HepG2 (cell line): ENCODE results near the gene MIF4GD. TPM values are rescaled to one million over a fixed set of nuclear protein-coding genes. Genes with fewer than 3 reads are reported as not detected.

Source experiments
- ATF7 ChIP-seq, 2 experiments: fragments of 450-650 bp in 1 of 2; sonication (generic) in 1 of 2; formaldehyde crosslinking in 1 of 2; IDR thresholded peaks; 2 replicates each; pipeline versions ENCODE4 v1.4.0 to v1.6.1; 2016 to 2020; ENCODE audit warnings: antibody characterized with exemption in 1 of 2, mild to moderate bottlenecking in 1 of 2, missing genetic modification reagents in 1 of 2
- ELF1 ChIP-seq: sonication (generic); formaldehyde crosslinking; IDR thresholded peaks from 2 replicates; pipeline ENCODE4 v1.4.0; 2020; ENCODE audit warnings: missing genetic modification reagents
- GRHL1 ChIP-seq: sonication (generic); formaldehyde crosslinking; conservative IDR thresholded peaks from 2 replicates; pipeline ENCODE4 v1.8.0; 2022; ENCODE audit warnings: missing genetic modification reagents
- HHEX ChIP-seq: IDR thresholded peaks from 2 replicates; pipeline ENCODE4 v1.6.1; 2016; ENCODE audit warnings: control low read depth
- KIAA2018 ChIP-seq: sonication (generic); formaldehyde crosslinking; IDR thresholded peaks from 2 replicates; pipeline ENCODE4 v1.5.0; 2020; ENCODE audit warnings: mild to moderate bottlenecking, missing genetic modification reagents, borderline replicate concordance
- MAX ChIP-seq: IDR thresholded peaks from 2 replicates; pipeline ENCODE4 v1.6.1; 2012; ENCODE audit warnings: inconsistent platforms
- REL ChIP-seq: sonication (generic); formaldehyde crosslinking; conservative IDR thresholded peaks from 2 replicates; pipeline ENCODE4 v1.8.0; 2022; ENCODE audit warnings: mild to moderate bottlenecking, missing genetic modification reagents, moderate library complexity
- STAT5B ChIP-seq: sonication (generic); formaldehyde crosslinking; IDR thresholded peaks from 2 replicates; pipeline ENCODE4 v1.4.0; 2020; ENCODE audit warnings: missing genetic modification reagents
- TARDBP ChIP-seq: sonication (generic); formaldehyde crosslinking; IDR thresholded peaks from 2 replicates; pipeline ENCODE4 v1.8.0; 2022; ENCODE audit warnings: mild to moderate bottlenecking, missing genetic modification reagents
- ZC3H4 ChIP-seq: sonication (generic); formaldehyde crosslinking; IDR thresholded peaks from 2 replicates; pipeline ENCODE4 v1.4.0; 2020; ENCODE audit warnings: missing genetic modification reagents, borderline replicate concordance
- ZNF121 ChIP-seq: sonication (generic); formaldehyde crosslinking; IDR thresholded peaks from 2 replicates; pipeline ENCODE4 v1.5.0; 2020; ENCODE audit warnings: mild to moderate bottlenecking, missing genetic modification reagents
- polyA plus RNA-seq, 8 experiments: library from polyadenylated mRNA; depleted of rRNA in 3 of 8; stranded (reverse) in 7 of 8; unstranded in 1 of 8; fragments of >200 nt; fragmentation: Illumina TruSeq in 4 of 8; extraction: Trizol in 4 of 8; gene quantifications; 2 replicates each; pipeline versions ENCODE4 v1.2.1 to v1.2.3, GENCODE V29; 2011 to 2016; ENCODE audit warnings: low read depth in 4 of 8, missing spikeins in 1 of 8, mixed read lengths in 1 of 8; ENCODE audit not compliant: insufficient read depth in 1 of 8
- total RNA-seq, 5 experiments: library from RNA; depleted of rRNA; stranded (reverse); fragments of >200 nt; fragmentation: Illumina TruSeq; extraction: Trizol; gene quantifications; 2 replicates each; pipeline ENCODE4 v1.2.3, GENCODE V29; 2016; ENCODE audit warnings: low read depth in 1 of 5
- TF ChIP-seq, protein P1 (sequence below): sonication (generic); formaldehyde crosslinking; IDR thresholded peaks from 2 replicates; pipeline ENCODE4 v1.4.0; 2020; ENCODE audit warnings: missing genetic modification reagents

Gene MIF4GD
- total and polyA plus RNA-seq, 2 of the 13 experiments (the other 11 are each of a cell fraction or from before 2014, with no cell fraction given) = 14.0 to 28.0 TPM

GRCh38 chr17:75267411-75268232, 3.4 kb downstream of the MIF4GD start (continued):
- TF ChIP-seq MAX (peak; percentile 81), ZC3H4 (CRISPR knock-in tag) (no peak; the same call in 1 of the 2 replicates), KIAA2018 (CRISPR knock-in tag) (no peak), ATF7 (IDR thresholded peaks at IDR 0.05) (no peak), ATF7 (CRISPR knock-in tag; IDR thresholded peaks at IDR 0.05) (no peak), REL (CRISPR knock-in tag) (no peak), STAT5B (CRISPR knock-in tag) (no peak), HHEX (CRISPR knock-in tag) (no peak), ELF1 (CRISPR knock-in tag) (peak; percentile 29; the same call in 1 of the 2 replicates), ZNF121 (CRISPR knock-in tag) (peak; percentile 17; the same call in 1 of the 2 replicates), TARDBP (CRISPR knock-in tag) (peak; percentile 82; the same call in 1 of the 2 replicates), GRHL1 (CRISPR knock-in tag) (no peak)
- TF ChIP-seq, protein P1, sequence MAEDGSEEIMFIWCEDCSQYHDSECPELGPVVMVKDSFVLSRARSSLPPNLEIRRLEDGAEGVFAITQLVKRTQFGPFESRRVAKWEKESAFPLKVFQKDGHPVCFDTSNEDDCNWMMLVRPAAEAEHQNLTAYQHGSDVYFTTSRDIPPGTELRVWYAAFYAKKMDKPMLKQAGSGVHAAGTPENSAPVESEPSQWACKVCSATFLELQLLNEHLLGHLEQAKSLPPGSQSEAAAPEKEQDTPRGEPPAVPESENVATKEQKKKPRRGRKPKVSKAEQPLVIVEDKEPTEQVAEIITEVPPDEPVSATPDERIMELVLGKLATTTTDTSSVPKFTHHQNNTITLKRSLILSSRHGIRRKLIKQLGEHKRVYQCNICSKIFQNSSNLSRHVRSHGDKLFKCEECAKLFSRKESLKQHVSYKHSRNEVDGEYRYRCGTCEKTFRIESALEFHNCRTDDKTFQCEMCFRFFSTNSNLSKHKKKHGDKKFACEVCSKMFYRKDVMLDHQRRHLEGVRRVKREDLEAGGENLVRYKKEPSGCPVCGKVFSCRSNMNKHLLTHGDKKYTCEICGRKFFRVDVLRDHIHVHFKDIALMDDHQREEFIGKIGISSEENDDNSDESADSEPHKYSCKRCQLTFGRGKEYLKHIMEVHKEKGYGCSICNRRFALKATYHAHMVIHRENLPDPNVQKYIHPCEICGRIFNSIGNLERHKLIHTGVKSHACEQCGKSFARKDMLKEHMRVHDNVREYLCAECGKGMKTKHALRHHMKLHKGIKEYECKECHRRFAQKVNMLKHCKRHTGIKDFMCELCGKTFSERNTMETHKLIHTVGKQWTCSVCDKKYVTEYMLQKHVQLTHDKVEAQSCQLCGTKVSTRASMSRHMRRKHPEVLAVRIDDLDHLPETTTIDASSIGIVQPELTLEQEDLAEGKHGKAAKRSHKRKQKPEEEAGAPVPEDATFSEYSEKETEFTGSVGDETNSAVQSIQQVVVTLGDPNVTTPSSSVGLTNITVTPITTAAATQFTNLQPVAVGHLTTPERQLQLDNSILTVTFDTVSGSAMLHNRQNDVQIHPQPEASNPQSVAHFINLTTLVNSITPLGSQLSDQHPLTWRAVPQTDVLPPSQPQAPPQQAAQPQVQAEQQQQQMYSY (CRISPR knock-in tag) = no peak
